Liver (tissue), 9 donors: Measurements from ENCODE around the gene CYP2W1. TPM values are rescaled to one million over a fixed set of nuclear protein-coding genes. Genes with fewer than 3 reads are reported as not detected.

Experiments used
- DNase-seq: peaks from one replicate; pipeline ENCODE4 v3.0.0-alpha.2; 2017; ENCODE audit warnings: low spot score
- H3K27ac ChIP-seq, 2 donors: one replicate each; pipeline ENCODE4 v1.7.0; 2013; ENCODE audit warnings: inconsistent platforms in 2 of 2, low read length in 2 of 2, control low read depth in 1 of 2, low read depth in 1 of 2, mild to moderate bottlenecking in 1 of 2
- H3K27me3 ChIP-seq, 4 donors: one replicate each; pipeline versions ENCODE4 v1.6.1 to v1.7.0; 2013; ENCODE audit warnings: low read length in 3 of 4, inconsistent platforms in 1 of 4, mild to moderate bottlenecking in 1 of 4, moderate library complexity in 1 of 4; ENCODE audit not compliant: control insufficient read depth in 4 of 4, insufficient read depth in 4 of 4
- H3K36me3 ChIP-seq, 4 donors: one replicate each; pipeline versions ENCODE4 v1.6.1 to v1.7.0; 2013; ENCODE audit warnings: low read length in 3 of 4, mild to moderate bottlenecking in 3 of 4, low read depth in 1 of 4, moderate library complexity in 1 of 4; ENCODE audit not compliant: control insufficient read depth in 4 of 4, insufficient read depth in 3 of 4
- H3K4me1 ChIP-seq, 4 donors: one replicate each; pipeline versions ENCODE4 v1.6.1 to v1.7.0; 2013; ENCODE audit warnings: low read length in 3 of 4, mild to moderate bottlenecking in 3 of 4, moderate library complexity in 1 of 4; ENCODE audit not compliant: control insufficient read depth in 4 of 4, insufficient read depth in 4 of 4
- H3K4me3 ChIP-seq, 3 donors: one replicate each; pipeline versions ENCODE4 v1.6.1 to v1.7.0; 2013; ENCODE audit warnings: low read length in 3 of 3, control low read depth in 1 of 3, low read depth in 1 of 3, mild to moderate bottlenecking in 1 of 3
- H3K9ac ChIP-seq, 2 donors: one replicate each; pipeline ENCODE4 v1.7.0; 2013; ENCODE audit warnings: low read length in 2 of 2, mild to moderate bottlenecking in 2 of 2, moderate library complexity in 2 of 2, control low read depth in 1 of 2, low read depth in 1 of 2
- H3K9me3 ChIP-seq, 4 donors: one replicate each; pipeline versions ENCODE4 v1.6.1 to v1.7.0; 2013; ENCODE audit warnings: low read length in 3 of 4; ENCODE audit not compliant: control insufficient read depth in 4 of 4
- FOXA1 ChIP-seq: IDR thresholded peaks from 2 replicates; pipeline ENCODE4 v1.6.1; 2016; ENCODE audit warnings: antibody characterized with exemption
- GABPA ChIP-seq, 2 donors: IDR thresholded peaks in 1 of 2; conservative IDR thresholded peaks in 1 of 2; 2 replicates each; pipeline ENCODE4 v1.6.1; 2016; ENCODE audit warnings: antibody characterized with exemption in 2 of 2, mild to moderate bottlenecking in 1 of 2, moderate library complexity in 1 of 2
- HNF4G ChIP-seq: IDR thresholded peaks from 2 replicates; pipeline ENCODE4 v1.6.1; 2016; ENCODE audit warnings: antibody characterized with exemption
- JUND ChIP-seq, 2 donors: IDR thresholded peaks; 2 replicates each; pipeline ENCODE4 v1.6.1; 2016; ENCODE audit warnings: antibody characterized with exemption in 2 of 2
- RAD21 ChIP-seq, 2 donors: IDR thresholded peaks; 2 replicates each; pipeline ENCODE4 v1.6.1; 2016; ENCODE audit warnings: antibody characterized with exemption in 2 of 2, mild to moderate bottlenecking in 2 of 2
- RXRA ChIP-seq, 2 donors: IDR thresholded peaks; 2 replicates each; pipeline ENCODE4 v1.6.1; 2017 to 2018; ENCODE audit warnings: antibody characterized with exemption in 2 of 2, mild to moderate bottlenecking in 1 of 2
- SP1 ChIP-seq: IDR thresholded peaks from 2 replicates; pipeline ENCODE4 v1.6.1; 2018; ENCODE audit warnings: antibody characterized with exemption, mild to moderate bottlenecking
- TAF1 ChIP-seq: conservative IDR thresholded peaks from 2 replicates; pipeline ENCODE4 v1.6.1; 2016; ENCODE audit warnings: antibody characterized with exemption, mild to moderate bottlenecking
- YY1 ChIP-seq: IDR thresholded peaks from 2 replicates; pipeline ENCODE4 v1.6.1; 2016; ENCODE audit warnings: antibody characterized with exemption, mild to moderate bottlenecking
- WGBS: extraction: QIAGEN DNeasy Blood & Tissue Kit; methylation state at CpG from one replicate; pipeline ENCODE4 v1.1.7; 2013; 5-methylcytosine and 5-hydroxymethylcytosine counted together
- polyA plus RNA-seq, 2 donors: library from polyadenylated mRNA; stranded (reverse) in 1 of 2; unstranded in 1 of 2; fragments of 200-250 nt in 1 of 2; fragments of >200 nt in 1 of 2; fragmentation: Nextera tagmentation in 1 of 2; extraction: Ambion mirVana in 1 of 2; gene quantifications; one replicate each; pipeline versions ENCODE4 v1.2.1 to v1.2.3, GENCODE V29; 2013 to 2015
- total RNA-seq, 2 donors: library from RNA; depleted of rRNA; stranded (reverse); fragments of >200 nt; gene quantifications; one replicate each; pipeline ENCODE4 v1.2.3, GENCODE V29; 2014
- TF ChIP-seq, protein P1 (sequence below): IDR thresholded peaks from 2 replicates; pipeline ENCODE4 v1.6.1; 2016; ENCODE audit warnings: antibody characterized with exemption
- TF ChIP-seq, protein P2 (sequence below): fragments of 150-350 bp; IDR thresholded peaks from 2 replicates; pipeline ENCODE4 v1.5.1; 2017; ENCODE audit warnings: improper control_type of control experiment, low read depth, low read length; ENCODE audit not compliant: missing input control
- TF ChIP-seq, protein P3 (sequence below): IDR thresholded peaks from 2 replicates; pipeline ENCODE4 v1.6.1; 2016; ENCODE audit warnings: antibody characterized with exemption
- TF ChIP-seq, protein P4 (sequence below): IDR thresholded peaks from 2 replicates; pipeline ENCODE4 v1.6.1; 2016; ENCODE audit warnings: antibody characterized with exemption
- TF ChIP-seq, protein P5 (sequence below): IDR thresholded peaks from 2 replicates; pipeline ENCODE4 v1.6.1; 2016; ENCODE audit warnings: antibody characterized with exemption, mild to moderate bottlenecking
- donor health status: healthy.
- donor health status: healthy.
- donor health status: healthy.
- donor health status: healthy.
- donor health status: healthy.

CYP2W1 gene
- total and polyA plus RNA-seq, 4 donors, result 0.28 TPM; not detected in 3

DNA sequence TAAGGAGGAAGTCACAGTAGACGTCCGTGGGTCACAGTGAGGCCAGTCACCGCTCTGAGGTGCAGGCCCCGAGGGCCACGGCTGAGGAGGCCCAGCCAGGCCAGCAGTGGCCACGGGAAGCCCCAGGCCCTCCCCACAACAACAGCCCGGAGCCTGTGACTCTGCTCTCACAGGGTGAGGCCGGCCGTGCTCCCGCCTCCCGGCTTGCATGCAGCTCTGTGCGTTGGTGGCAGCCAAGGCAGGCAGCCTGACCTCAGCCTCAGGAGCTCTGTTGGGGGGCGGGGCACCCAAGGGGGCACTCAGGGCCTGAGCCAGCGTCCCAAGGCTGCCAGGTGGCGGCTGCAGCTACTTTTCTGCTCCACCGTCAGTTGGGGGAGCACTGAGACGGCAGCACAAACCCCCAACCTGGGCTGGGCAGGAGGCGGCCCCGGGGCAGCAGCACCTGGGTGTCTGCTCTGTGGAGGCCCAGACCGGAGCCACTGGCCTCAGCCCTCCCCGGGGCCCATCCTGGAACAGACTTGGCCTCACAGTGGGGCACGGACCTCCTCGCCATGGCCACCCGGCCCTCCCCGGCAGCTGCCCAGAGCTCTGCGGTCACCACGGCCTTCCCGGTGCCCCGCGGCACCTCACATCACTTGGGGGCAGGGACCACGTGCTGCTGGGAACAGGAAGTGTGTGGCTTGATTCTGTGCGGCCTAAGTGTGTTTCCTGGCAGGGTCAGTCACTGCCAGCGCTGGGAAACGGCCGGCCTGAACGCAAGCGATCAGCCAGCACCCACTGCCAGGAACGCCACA, 13.3 kb downstream of the CYP2W1 start:
- Histone ChIP-seq H3K4me3 (no peak overlapping the region), H3K36me3 (peaks cover 0 to 10% (median 1%) of the 10 kb centered on the region in 4 donors)
- 90% methylated on average over 38 of the region's 38 CpGs for WGBS

More for the DNA sequence above, 13.3 kb downstream of the CYP2W1 start:
- no peak for DNase-seq
- Histone ChIP-seq H3K27ac (no peak overlapping the region), H3K9ac (no peak overlapping the region), H3K27me3 (no peaks in the 10 kb centered on the region), H3K4me1 (peaks cover 3 to 15% (median 8%) of the 10 kb centered on the region in 4 donors), H3K9me3 (no peaks in the 10 kb centered on the region)
- TF ChIP-seq, protein P1, sequence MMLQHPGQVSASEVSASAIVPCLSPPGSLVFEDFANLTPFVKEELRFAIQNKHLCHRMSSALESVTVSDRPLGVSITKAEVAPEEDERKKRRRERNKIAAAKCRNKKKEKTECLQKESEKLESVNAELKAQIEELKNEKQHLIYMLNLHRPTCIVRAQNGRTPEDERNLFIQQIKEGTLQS, result no peak
- TF ChIP-seq, protein P2, sequence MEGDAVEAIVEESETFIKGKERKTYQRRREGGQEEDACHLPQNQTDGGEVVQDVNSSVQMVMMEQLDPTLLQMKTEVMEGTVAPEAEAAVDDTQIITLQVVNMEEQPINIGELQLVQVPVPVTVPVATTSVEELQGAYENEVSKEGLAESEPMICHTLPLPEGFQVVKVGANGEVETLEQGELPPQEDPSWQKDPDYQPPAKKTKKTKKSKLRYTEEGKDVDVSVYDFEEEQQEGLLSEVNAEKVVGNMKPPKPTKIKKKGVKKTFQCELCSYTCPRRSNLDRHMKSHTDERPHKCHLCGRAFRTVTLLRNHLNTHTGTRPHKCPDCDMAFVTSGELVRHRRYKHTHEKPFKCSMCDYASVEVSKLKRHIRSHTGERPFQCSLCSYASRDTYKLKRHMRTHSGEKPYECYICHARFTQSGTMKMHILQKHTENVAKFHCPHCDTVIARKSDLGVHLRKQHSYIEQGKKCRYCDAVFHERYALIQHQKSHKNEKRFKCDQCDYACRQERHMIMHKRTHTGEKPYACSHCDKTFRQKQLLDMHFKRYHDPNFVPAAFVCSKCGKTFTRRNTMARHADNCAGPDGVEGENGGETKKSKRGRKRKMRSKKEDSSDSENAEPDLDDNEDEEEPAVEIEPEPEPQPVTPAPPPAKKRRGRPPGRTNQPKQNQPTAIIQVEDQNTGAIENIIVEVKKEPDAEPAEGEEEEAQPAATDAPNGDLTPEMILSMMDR, result no peak
- TF ChIP-seq YY1, result no peak
- TF ChIP-seq FOXA1, result no peak
- no peak for TF ChIP-seq RAD21 (IDR thresholded peaks at IDR 0.05)
- no peak for TF ChIP-seq RXRA (IDR thresholded peaks at IDR 0.05)
- no peak for TF ChIP-seq GABPA (IDR thresholded peaks at IDR 0.05 in 1 of 2, conservative IDR thresholded peaks at IDR 0.05 in 1 of 2)
- TF ChIP-seq, protein P3, sequence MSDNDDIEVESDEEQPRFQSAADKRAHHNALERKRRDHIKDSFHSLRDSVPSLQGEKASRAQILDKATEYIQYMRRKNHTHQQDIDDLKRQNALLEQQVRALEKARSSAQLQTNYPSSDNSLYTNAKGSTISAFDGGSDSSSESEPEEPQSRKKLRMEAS, result no peak
- no peak for TF ChIP-seq HNF4G
- TF ChIP-seq SP1, result no peak
- no peak for TF ChIP-seq TAF1
- no peak for TF ChIP-seq JUND (IDR thresholded peaks at IDR 0.05)
- TF ChIP-seq, protein P4, sequence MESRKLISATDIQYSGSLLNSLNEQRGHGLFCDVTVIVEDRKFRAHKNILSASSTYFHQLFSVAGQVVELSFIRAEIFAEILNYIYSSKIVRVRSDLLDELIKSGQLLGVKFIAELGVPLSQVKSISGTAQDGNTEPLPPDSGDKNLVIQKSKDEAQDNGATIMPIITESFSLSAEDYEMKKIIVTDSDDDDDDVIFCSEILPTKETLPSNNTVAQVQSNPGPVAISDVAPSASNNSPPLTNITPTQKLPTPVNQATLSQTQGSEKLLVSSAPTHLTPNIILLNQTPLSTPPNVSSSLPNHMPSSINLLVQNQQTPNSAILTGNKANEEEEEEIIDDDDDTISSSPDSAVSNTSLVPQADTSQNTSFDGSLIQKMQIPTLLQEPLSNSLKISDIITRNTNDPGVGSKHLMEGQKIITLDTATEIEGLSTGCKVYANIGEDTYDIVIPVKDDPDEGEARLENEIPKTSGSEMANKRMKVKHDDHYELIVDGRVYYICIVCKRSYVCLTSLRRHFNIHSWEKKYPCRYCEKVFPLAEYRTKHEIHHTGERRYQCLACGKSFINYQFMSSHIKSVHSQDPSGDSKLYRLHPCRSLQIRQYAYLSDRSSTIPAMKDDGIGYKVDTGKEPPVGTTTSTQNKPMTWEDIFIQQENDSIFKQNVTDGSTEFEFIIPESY, result no peak
- TF ChIP-seq, protein P5, sequence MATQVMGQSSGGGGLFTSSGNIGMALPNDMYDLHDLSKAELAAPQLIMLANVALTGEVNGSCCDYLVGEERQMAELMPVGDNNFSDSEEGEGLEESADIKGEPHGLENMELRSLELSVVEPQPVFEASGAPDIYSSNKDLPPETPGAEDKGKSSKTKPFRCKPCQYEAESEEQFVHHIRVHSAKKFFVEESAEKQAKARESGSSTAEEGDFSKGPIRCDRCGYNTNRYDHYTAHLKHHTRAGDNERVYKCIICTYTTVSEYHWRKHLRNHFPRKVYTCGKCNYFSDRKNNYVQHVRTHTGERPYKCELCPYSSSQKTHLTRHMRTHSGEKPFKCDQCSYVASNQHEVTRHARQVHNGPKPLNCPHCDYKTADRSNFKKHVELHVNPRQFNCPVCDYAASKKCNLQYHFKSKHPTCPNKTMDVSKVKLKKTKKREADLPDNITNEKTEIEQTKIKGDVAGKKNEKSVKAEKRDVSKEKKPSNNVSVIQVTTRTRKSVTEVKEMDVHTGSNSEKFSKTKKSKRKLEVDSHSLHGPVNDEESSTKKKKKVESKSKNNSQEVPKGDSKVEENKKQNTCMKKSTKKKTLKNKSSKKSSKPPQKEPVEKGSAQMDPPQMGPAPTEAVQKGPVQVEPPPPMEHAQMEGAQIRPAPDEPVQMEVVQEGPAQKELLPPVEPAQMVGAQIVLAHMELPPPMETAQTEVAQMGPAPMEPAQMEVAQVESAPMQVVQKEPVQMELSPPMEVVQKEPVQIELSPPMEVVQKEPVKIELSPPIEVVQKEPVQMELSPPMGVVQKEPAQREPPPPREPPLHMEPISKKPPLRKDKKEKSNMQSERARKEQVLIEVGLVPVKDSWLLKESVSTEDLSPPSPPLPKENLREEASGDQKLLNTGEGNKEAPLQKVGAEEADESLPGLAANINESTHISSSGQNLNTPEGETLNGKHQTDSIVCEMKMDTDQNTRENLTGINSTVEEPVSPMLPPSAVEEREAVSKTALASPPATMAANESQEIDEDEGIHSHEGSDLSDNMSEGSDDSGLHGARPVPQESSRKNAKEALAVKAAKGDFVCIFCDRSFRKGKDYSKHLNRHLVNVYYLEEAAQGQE, result no peak
